A673 (cell line): ENCODE measurements around the gene CARD19.

Source experiments
- CTCF ChIP-seq: fragments of 300-800, 200-600 bp; sonication (generic); conservative IDR thresholded peaks from 2 replicates; pipeline ENCODE4 v1.5.1; 2017; ENCODE audit warnings: low read depth, mild to moderate bottlenecking, antibody characterized with exemption, low read length, moderate library complexity, mixed read lengths
- EZH2 ChIP-seq: fragments of 200-600 bp; sonication (generic); IDR thresholded peaks from 2 replicates; pipeline ENCODE4 v1.6.1; 2017; ENCODE audit warnings: borderline replicate concordance, low read depth, mild to moderate bottlenecking, mixed read lengths, antibody characterized with exemption, low read length; ENCODE audit not compliant: poor library complexity, severe bottlenecking

- TF ChIP-seq CTCF (no peak), EZH2 (no peak)
Measured at GRCh38 chr9:93149361-93149760, 53.3 kb downstream of the CARD19 start.
